GM12873 (cell line): ENCODE data around the gene CSNK1E.

Experiments used
- CTCF ChIP-seq: IDR thresholded peaks from 2 replicates; pipeline ENCODE4 v1.5.1; 2012; ENCODE audit warnings: low read depth, mild to moderate bottlenecking, moderate library complexity, low read length, control low read depth; ENCODE audit not compliant: insufficient read depth; ENCODE audit errors: missing control alignments

The CSNK1E gene

GRCh38 chr22:38312261-38312800 lies 4.9 kb downstream of the CSNK1E start:
- no peak for TF ChIP-seq CTCF

DNA sequence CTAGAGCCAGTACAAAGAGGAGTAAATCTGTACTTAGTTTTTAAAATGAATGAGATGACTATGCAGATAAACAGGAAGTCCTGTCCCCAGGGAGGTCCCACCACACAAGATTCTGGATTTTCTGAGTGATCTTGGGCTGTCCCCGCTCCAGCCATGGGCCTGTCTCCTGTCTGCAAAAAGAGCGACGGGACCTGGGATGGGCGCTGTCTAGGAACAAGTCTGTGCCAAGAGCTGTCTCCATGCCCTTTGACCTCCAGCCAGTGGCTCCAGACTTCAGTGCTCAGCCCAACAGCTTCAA lies 6.0 kb downstream of the CSNK1E start:
- TF ChIP-seq CTCF, result no peak

DNA sequence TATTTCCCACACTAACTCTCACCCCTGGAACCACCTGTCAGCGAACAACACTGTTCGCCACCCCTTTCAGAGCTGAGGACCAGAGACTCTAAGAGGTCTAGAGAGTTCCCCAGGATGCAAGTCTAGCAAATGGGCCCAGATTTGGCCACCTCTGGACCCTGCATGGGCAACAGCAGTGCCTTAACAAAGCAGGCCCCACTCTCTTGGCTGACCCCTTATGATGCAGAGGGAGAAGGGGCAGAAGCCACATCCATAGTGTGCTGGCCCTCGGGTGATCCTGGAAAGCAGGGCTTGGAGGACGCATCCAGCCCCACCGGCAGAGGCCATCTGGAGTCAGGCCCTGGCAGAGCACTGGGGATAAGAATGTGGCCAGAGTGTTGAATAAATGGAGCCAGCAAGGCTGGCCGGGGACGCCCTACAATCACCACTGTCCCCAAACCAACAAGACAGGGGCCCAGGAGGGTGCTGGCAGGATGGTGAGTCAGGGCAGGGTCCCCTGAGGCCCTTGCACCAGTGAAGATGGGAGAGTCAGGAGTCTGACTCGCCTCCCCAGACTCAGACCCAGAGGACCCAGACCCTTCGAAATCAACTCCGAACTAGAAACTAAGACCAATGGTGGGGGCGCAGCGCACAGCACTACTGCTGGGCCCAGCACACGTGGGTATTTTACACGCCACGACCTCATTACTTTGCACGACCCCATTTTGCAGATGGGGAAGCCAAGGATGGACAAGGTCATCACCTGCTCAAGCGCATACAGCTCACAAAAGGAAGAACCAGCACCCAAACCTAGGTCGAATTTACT lies 6.5 kb downstream of the CSNK1E start:
- TF ChIP-seq CTCF, result no peak

DNA sequence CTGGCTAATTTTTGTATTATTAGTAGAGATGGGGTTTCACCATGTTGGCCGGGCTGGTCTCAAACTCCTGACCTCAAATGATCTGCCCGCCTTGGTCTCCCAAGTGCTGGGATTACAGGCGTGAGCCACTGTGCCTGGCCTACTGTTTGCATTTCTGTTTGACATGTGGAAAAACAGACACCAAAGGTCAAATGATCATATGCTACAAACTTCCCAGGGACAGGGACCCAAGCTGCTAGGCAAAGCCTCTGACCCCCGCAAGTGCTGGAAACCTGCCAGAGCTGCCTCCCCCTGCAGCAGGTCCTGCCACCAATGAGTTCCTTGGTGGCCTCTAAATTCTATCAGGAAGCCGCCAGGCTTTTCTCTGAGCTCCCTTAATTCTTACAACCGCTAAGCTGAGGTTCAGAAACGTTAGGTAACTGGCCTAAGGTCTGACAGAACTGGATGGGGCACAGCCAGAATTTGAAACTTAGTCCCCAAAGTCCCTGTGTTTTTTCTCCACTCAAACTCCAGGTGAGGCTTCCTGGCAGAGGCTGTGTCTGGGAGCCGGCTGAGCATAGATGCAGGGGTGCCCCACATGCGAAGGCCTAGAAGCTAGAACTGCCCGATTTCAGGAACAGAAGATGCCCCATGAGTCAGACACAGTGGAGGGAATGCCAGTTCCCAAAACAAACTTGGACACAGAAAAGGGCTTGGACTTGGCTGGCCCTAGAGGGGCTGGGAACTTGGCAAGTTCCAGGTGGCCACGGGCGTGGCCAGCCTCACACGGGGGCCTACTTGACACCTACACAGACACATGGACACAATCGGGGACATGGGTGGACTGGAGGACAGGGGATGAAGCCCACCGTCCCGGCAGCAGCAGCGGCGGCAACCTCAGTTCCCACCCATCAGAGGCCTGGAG lies 7.4 kb downstream of the CSNK1E start:
- TF ChIP-seq CTCF, result no peak

DNA sequence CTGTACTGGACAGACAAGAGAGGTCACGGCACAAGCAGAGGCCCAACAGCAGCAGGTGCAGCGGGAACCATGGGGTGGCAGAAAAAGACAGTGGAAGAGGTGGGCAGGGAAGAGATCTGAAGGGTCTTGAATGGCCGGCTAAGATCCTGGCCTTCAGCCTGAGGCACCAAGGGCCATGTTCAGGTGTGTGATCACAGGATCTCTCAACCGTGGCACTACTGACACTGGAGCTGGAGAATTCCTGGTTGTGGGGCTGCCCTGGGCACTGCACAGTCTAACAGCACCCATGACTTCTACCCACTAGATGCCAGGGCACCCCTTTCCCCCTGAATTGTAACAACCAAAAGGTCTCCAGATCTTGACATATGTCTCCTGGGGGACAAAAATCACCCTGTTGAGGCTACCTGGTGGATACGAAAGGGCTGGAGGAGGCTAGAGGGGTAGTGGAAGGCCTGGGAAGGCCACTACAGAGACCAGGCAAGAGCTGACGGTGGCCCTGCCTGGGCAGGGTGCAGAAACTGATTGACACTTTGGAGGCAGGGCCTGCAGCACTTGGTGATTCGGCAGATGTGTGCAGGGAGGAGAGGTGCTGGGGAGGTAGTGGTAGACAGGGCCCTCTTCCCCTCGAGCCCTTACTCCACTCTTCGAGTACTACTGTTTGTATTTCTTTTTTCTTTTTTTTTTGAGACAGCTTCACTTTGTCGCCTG lies 8.3 kb downstream of the CSNK1E start:
- TF ChIP-seq CTCF, result no peak

- TF ChIP-seq CTCF, result peak; percentile 32
Observed at GRCh38 chr22:38305471-38306448, 11.5 kb downstream of the CSNK1E start.
